ENCODE results near the gene SCUBE2.

The SCUBE2 gene

DNA sequence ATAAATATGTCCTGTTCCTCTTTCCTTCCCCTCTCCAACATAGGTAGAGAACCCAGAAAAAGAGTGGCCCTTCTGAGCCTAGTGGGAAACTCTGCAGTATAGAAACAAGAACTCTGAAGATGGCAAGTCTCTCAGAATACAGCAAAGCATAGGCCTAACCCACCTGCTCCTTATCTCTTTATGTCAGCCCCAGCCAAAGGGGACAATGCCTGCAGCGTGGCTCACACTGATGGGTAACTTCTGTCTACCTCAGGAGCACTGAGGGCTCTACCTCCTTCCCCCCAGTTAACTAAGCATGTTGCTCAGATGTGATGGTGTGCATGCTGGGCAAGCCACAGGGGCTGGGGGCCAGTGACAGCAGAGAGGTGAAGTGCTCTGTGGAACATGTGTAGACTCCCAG is 82.7 kb downstream of the SCUBE2 start:
- Histone ChIP-seq H3K4me3 (ENCODE audit: low read length) (no peak overlapping the region), H3K27me3 (ENCODE audit: control insufficient read depth, insufficient read depth, low read length) (peaks cover 10% of the 10 kb centered on the region; the same call in 1 of the 2 replicates), H3K4me1 (ENCODE audit: control insufficient read depth, insufficient read depth, low read length) (no peaks in the 10 kb centered on the region), H3K27ac (ENCODE audit: low read length) (no peak overlapping the region), H3K9me3 (ENCODE audit: control insufficient read depth, insufficient read depth, low read length) (no peaks in the 10 kb centered on the region), H3K36me3 (ENCODE audit: control insufficient read depth, insufficient read depth, low read length) (no peaks in the 10 kb centered on the region; the same call in 1 of the 2 replicates)
- no peak for DNase-seq (ENCODE audit: low read depth, low spot score)
- no CpG with 5 or more reads among the region's 1 CpG for WGBS (ENCODE audit: insufficient coverage, insufficient read length)

GRCh38 chr11:9008011-9008550 is 83.3 kb downstream of the SCUBE2 start:
- no peaks in the 10 kb centered on the region for H3K9me3 ChIP-seq (ENCODE audit: control insufficient read depth, insufficient read depth, low read length)
- peaks cover 15% of the 10 kb centered on the region; the same call in 1 of the 2 replicates for H3K27me3 ChIP-seq (ENCODE audit: control insufficient read depth, insufficient read depth, low read length)
- WGBS (ENCODE audit: insufficient coverage, insufficient read length) = no CpG with 5 or more reads among the region's 3 CpGs
- no peaks in the 10 kb centered on the region; the same call in 1 of the 2 replicates for H3K36me3 ChIP-seq (ENCODE audit: control insufficient read depth, insufficient read depth, low read length)
- DNase-seq (ENCODE audit: low read depth, low spot score) = no peak
- H3K4me3 ChIP-seq (ENCODE audit: low read length) = no peak overlapping the region
- no peaks in the 10 kb centered on the region for H3K4me1 ChIP-seq (ENCODE audit: control insufficient read depth, insufficient read depth, low read length)
- no peak overlapping the region for H3K27ac ChIP-seq (ENCODE audit: low read length)

DNA sequence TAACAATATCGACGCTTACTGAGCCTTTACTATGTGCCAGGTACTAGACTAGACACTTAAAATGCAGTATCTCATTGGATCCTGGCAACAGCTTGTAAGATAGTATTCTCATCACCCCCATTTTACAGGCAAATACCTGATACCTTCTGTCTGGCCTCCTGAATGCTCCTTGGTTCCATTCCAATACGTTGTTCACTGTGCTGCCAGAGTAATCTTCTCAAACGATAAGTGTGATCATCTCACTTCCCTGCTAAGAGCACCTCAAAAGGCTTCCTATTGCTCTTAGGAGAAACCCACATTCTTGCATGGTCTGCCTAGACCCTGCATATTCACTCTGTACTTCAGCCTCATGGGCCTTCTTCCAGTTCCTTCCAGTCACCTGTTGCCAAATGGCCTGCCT is 86.3 kb downstream of the SCUBE2 start:
- DNase-seq (ENCODE audit: low read depth, low spot score) = no peak
- WGBS (ENCODE audit: insufficient coverage, insufficient read length) = no CpG with 5 or more reads among the region's 4 CpGs

GRCh38 chr11:9004183-9004926 is 87.0 kb downstream of the SCUBE2 start:
- H3K27me3 ChIP-seq (ENCODE audit: control insufficient read depth, insufficient read depth, low read length) = peaks cover 21% of the 10 kb centered on the region; the same call in 1 of the 2 replicates
- H3K36me3 ChIP-seq (ENCODE audit: control insufficient read depth, insufficient read depth, low read length) = no peaks in the 10 kb centered on the region; the same call in 1 of the 2 replicates
- H3K4me3 ChIP-seq (ENCODE audit: low read length) = peak overlapping the region; percentile 30; the same call in 1 of the 2 replicates
- H3K4me1 ChIP-seq (ENCODE audit: control insufficient read depth, insufficient read depth, low read length) = no peaks in the 10 kb centered on the region
- no peaks in the 10 kb centered on the region for H3K9me3 ChIP-seq (ENCODE audit: control insufficient read depth, insufficient read depth, low read length)
- no peak overlapping the region for H3K27ac ChIP-seq (ENCODE audit: low read length)
- no peak for DNase-seq (ENCODE audit: low read depth, low spot score)
- WGBS (ENCODE audit: insufficient coverage, insufficient read length) = no CpG with 5 or more reads among the region's 69 CpGs

More for the DNA sequence above, 86.3 kb downstream of the SCUBE2 start:
- Histone ChIP-seq H3K27ac (ENCODE audit: low read length) (no peak overlapping the region), H3K27me3 (ENCODE audit: control insufficient read depth, insufficient read depth, low read length) (peaks cover 21% of the 10 kb centered on the region; the same call in 1 of the 2 replicates), H3K9me3 (ENCODE audit: control insufficient read depth, insufficient read depth, low read length) (no peaks in the 10 kb centered on the region), H3K36me3 (ENCODE audit: control insufficient read depth, insufficient read depth, low read length) (no peaks in the 10 kb centered on the region; the same call in 1 of the 2 replicates), H3K4me1 (ENCODE audit: control insufficient read depth, insufficient read depth, low read length) (no peaks in the 10 kb centered on the region), H3K4me3 (ENCODE audit: low read length) (no peak overlapping the region)

DNA sequence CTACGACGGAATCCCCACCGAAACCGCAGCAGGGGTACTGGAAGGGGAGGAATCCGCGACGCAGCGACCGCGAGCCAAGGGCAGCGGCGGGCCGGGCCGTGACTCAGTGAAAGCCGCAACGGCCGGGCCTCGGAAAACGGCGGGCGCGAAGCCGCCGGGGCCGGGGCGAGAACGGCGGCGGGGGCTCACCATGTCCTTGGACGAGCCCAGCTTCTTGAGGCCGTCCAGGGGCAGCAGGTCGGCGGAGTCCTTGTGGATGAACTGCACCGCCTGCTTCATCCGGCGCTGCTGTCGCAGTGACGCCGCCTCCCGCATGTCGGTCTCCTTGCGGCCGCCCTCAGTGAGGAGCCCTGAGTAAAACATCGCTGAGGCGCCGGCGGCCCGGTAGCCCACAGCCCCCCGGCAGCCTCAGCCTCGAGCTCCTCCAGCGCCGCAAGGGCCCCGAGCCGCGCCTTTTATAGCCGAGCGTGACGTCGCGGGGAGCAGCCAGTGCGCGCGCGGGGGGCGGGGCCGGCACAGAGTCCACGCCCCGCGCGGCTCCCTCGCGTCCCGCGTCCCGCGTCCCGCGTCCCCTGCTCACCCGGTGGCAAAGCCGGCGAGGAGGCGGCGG is 87.7 kb downstream of the SCUBE2 start, which contains the start of gene NRIP3:
TSS of gene NRIP3 (minus strand) at position 429 of the 610 bp plus-strand sequence. CDS start at position 363, 66 bp downstream.
- no peaks in the 10 kb centered on the region for H3K9me3 ChIP-seq (ENCODE audit: control insufficient read depth, insufficient read depth, low read length)
- WGBS (ENCODE audit: insufficient coverage, insufficient read length) = no CpG with 5 or more reads among the region's 83 CpGs
- peaks cover 21% of the 10 kb centered on the region; the same call in 1 of the 2 replicates for H3K27me3 ChIP-seq (ENCODE audit: control insufficient read depth, insufficient read depth, low read length)
- DNase-seq (ENCODE audit: low read depth, low spot score) = no peak
- no peaks in the 10 kb centered on the region; the same call in 1 of the 2 replicates for H3K36me3 ChIP-seq (ENCODE audit: control insufficient read depth, insufficient read depth, low read length)
- no peak within 1 kb of the TSS for H3K27ac ChIP-seq (ENCODE audit: low read length)
- peak within 1 kb of the TSS; percentile 30; the same call in 1 of the 2 replicates for H3K4me3 ChIP-seq (ENCODE audit: low read length)
- H3K4me1 ChIP-seq (ENCODE audit: control insufficient read depth, insufficient read depth, low read length) = no peaks in the 10 kb centered on the region

- DNase-seq (ENCODE audit: low read depth, low spot score) = no peak
- H3K4me3 ChIP-seq (ENCODE audit: low read length) = peak overlapping the region; percentile 30; the same call in 1 of the 2 replicates
- H3K9me3 ChIP-seq (ENCODE audit: control insufficient read depth, insufficient read depth, low read length) = no peaks in the 10 kb centered on the region
- H3K27ac ChIP-seq (ENCODE audit: low read length) = no peak overlapping the region
- peaks cover 21% of the 10 kb centered on the region; the same call in 1 of the 2 replicates for H3K27me3 ChIP-seq (ENCODE audit: control insufficient read depth, insufficient read depth, low read length)
- H3K4me1 ChIP-seq (ENCODE audit: control insufficient read depth, insufficient read depth, low read length) = no peaks in the 10 kb centered on the region
- no CpG with 5 or more reads among the region's 8 CpGs for WGBS (ENCODE audit: insufficient coverage, insufficient read length)
- H3K36me3 ChIP-seq (ENCODE audit: control insufficient read depth, insufficient read depth, low read length) = no peaks in the 10 kb centered on the region; the same call in 1 of the 2 replicates
These were observed 88.4 kb downstream of the SCUBE2 start for GRCh38 chr11:9002920-9003572.

DNA sequence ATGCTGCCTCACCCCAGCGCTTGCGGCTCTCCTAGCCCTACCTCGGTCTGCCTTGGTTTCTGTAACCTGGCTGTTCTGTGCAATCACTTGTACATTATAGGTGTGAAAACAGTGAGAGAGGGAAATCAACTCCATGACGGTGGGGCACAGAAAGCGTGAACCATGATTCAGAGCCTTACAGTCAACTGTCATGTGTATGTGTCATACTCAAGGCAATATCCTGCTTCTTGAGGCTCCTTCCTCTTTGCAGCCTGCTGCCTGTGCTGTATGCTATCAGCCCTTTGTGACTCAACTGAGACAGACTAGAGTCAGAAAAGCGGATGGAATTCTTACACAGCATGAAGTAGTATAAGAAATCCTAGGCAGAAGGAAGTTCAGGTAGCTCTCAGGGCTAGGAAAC is 89.7 kb downstream of the SCUBE2 start:
- no CpG with 5 or more reads among the region's 6 CpGs for WGBS (ENCODE audit: insufficient coverage, insufficient read length)
- Histone ChIP-seq H3K27ac (ENCODE audit: low read length) (no peak overlapping the region), H3K27me3 (ENCODE audit: control insufficient read depth, insufficient read depth, low read length) (peaks cover 21% of the 10 kb centered on the region; the same call in 1 of the 2 replicates), H3K36me3 (ENCODE audit: control insufficient read depth, insufficient read depth, low read length) (no peaks in the 10 kb centered on the region; the same call in 1 of the 2 replicates), H3K9me3 (ENCODE audit: control insufficient read depth, insufficient read depth, low read length) (no peaks in the 10 kb centered on the region), H3K4me1 (ENCODE audit: control insufficient read depth, insufficient read depth, low read length) (no peaks in the 10 kb centered on the region), H3K4me3 (ENCODE audit: low read length) (no peak overlapping the region)
- no peak for DNase-seq (ENCODE audit: low read depth, low spot score)

DNA sequence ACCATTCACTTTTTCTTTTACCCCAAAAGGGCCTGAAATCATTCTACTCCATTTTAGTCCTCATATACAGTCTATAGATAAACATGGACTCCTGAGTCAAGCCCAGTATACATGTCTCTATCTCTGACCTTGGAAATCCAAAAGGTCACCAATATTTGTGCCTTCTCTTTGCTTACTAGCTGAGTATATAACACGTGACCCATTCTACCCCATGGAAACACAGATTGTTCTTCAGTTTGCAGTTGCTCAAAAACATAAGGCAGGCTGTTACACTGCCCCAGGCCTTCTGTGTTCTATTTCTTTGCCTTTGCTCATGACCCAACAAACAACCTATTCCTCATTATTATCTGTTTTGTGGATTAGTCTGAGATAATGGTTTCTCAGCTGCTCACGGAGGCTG is 93.4 kb downstream of the SCUBE2 start:
- H3K4me1 ChIP-seq (ENCODE audit: control insufficient read depth, insufficient read depth, low read length) = no peaks in the 10 kb centered on the region
- H3K9me3 ChIP-seq (ENCODE audit: control insufficient read depth, insufficient read depth, low read length) = no peaks in the 10 kb centered on the region
- DNase-seq (ENCODE audit: low read depth, low spot score) = no peak
- H3K27me3 ChIP-seq (ENCODE audit: control insufficient read depth, insufficient read depth, low read length) = peaks cover 5% of the 10 kb centered on the region; the same call in 1 of the 2 replicates
- no peak overlapping the region for H3K4me3 ChIP-seq (ENCODE audit: low read length)
- H3K36me3 ChIP-seq (ENCODE audit: control insufficient read depth, insufficient read depth, low read length) = no peaks in the 10 kb centered on the region
- no CpG with 5 or more reads among the region's 2 CpGs for WGBS (ENCODE audit: insufficient coverage, insufficient read length)
- H3K27ac ChIP-seq (ENCODE audit: low read length) = no peak overlapping the region

- Histone ChIP-seq H3K4me1 (ENCODE audit: control insufficient read depth, insufficient read depth, low read length) (no peaks in the 10 kb centered on the region), H3K36me3 (ENCODE audit: control insufficient read depth, insufficient read depth, low read length) (no peaks in the 10 kb centered on the region), H3K9me3 (ENCODE audit: control insufficient read depth, insufficient read depth, low read length) (no peaks in the 10 kb centered on the region), H3K27me3 (ENCODE audit: control insufficient read depth, insufficient read depth, low read length) (peaks cover 2% of the 10 kb centered on the region; the same call in 1 of the 2 replicates), H3K4me3 (ENCODE audit: low read length) (no peak overlapping the region), H3K27ac (ENCODE audit: low read length) (no peak overlapping the region)
- no CpG with 5 or more reads among the region's 3 CpGs for WGBS (ENCODE audit: insufficient coverage, insufficient read length)
- DNase-seq (ENCODE audit: low read depth, low spot score) = no peak
These were observed 93.9 kb downstream of the SCUBE2 start for GRCh38 chr11:8997451-8997850.

DNA sequence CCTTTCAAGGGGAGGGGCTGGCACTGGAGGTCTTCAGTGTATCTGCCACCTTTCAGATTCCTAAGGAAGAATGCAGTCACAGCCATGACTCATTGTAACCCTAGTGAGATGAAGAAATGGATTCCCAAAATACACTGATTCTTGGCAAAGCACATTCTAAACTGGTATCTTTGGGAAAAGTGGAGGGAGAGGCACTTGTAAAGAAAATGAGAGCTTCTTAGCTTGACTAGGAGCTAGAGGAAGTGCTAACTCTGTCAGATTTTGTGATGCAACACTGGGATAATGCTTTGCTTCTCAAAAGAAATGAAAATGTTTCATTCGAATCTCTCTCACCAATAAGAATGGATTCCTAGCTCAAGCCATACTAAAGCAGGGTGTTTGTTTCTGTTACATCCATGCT is 101.9 kb downstream of the SCUBE2 start:
- no peak for DNase-seq (ENCODE audit: low read depth, low spot score)
- H3K4me1 ChIP-seq (ENCODE audit: control insufficient read depth, insufficient read depth, low read length) = no peaks in the 10 kb centered on the region
- H3K36me3 ChIP-seq (ENCODE audit: control insufficient read depth, insufficient read depth, low read length) = no peaks in the 10 kb centered on the region
- no CpG with 5 or more reads among the region's 1 CpG for WGBS (ENCODE audit: insufficient coverage, insufficient read length)
- H3K9me3 ChIP-seq (ENCODE audit: control insufficient read depth, insufficient read depth, low read length) = no peaks in the 10 kb centered on the region
- no peak overlapping the region for H3K27ac ChIP-seq (ENCODE audit: low read length)
- H3K27me3 ChIP-seq (ENCODE audit: control insufficient read depth, insufficient read depth, low read length) = no peaks in the 10 kb centered on the region
- no peak overlapping the region for H3K4me3 ChIP-seq (ENCODE audit: low read length)
